Femur (tissue), 1 donor: ENCODE data around the gene MTSS2.
"Not testable (repeated sequence)": the region's sequence is repeated elsewhere in the genome, so short reads cannot be mapped to it uniquely, and the experiment has no call there.

Experiments used
- DNase-seq: peaks from one replicate; pipeline ENCODE4 v3.0.0-alpha.2; 2017

MTSS2 gene

GRCh38 chr16:70650216-70650615, 35.6 kb downstream of the MTSS2 start:
- no peak for DNase-seq

- no peak for DNase-seq
Measured at GRCh38 chr16:70649300-70649699, 36.6 kb downstream of the MTSS2 start.

GRCh38 chr16:70648606-70649005, 37.2 kb downstream of the MTSS2 start:
- no peak for DNase-seq

DNA sequence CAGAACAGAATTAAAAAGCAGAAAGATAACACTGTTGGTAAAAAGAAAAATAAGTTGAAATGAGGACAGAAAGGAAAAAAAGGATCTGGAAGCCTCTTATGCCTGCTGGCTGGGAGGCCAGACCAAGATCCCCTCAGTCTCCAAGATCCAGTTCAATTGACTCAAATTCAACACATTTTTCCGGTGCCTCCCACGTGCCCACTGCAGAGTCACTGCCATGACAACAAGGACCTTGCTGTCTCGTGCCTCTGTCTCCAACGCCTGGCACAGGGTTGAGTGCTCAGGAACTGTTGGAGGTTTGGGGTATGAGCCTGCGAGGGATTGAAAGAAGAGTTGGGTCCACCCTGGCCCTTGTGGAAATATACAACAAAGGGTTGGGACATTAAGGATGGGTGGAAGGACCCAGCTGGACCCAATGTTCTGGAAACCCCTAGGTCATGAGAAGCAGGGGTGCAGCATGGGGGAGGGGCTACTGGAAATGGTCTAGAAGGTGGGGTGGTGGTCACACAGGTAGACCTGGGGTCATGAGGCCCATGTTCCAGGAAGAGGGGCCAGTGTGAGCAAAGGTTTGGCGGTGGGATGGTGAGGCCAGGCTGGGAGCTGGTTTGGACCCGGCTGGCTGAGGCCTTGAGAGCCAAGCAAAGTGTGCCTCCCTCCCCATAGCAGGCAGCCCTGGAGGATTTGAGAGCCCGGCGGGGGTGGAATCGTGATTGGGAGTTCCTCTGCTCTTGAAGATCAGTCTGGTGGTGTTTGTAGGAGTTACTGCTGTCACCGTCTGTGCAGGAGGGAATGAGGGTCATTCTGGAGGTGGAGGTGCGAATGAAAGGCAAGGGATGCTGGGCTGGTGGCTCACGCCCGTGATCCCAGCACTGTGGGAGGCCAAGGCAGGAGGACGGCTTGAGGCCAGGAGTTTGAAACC, 38.2 kb downstream of the MTSS2 start:
- DNase-seq: no peak

DNA sequence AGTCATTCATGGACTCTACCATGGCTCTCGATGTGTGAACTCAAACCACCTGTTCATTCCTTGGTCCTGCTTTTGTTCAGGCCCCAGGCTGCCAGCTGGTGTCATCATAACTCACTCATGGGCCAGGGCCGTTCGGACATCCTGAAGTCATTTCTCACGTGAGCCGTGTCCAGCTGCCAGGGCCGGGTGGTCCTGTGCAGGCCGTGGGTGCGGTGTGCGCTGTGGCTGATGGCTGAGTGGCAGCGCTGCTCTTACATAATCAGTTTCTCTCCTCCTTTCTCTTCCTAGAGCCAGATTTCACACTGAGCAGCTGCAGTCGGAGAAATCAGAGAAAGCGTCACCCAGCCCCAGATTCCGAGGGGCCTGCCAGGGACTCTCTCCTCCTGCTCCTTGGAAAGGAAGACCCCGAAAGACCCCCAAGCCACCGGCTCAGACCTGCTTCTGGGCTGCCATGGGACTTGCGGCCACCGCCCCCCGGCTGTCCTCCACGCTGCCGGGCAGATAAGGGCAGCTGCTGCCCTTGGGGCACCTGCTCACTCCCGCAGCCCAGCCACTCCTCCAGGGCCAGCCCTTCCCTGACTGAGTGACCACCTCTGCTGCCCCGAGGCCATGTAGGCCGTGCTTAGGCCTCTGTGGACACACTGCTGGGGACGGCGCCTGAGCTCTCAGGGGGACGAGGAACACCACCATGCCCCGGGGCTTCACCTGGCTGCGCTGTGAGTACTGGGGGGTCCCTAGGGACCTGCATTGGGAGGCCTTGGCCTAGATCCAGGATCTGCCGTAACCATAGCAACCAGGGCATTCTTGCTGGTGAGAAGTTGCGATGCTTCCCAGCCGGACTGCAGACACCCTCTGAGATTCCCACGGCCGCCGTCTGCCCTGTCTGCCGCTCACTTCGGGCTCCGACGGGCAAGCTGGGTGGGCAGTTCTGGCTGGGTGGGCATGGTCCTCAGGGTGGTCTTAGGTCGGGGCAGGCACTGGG, 39.3 kb downstream of the MTSS2 start, which contains the start of gene IL34:
Gene IL34 (plus strand): TSS at position 300 of the 982 bp plus-strand sequence. CDS start 389 bp downstream, at position 689.
- DNase-seq: peak; percentile 50

DNA sequence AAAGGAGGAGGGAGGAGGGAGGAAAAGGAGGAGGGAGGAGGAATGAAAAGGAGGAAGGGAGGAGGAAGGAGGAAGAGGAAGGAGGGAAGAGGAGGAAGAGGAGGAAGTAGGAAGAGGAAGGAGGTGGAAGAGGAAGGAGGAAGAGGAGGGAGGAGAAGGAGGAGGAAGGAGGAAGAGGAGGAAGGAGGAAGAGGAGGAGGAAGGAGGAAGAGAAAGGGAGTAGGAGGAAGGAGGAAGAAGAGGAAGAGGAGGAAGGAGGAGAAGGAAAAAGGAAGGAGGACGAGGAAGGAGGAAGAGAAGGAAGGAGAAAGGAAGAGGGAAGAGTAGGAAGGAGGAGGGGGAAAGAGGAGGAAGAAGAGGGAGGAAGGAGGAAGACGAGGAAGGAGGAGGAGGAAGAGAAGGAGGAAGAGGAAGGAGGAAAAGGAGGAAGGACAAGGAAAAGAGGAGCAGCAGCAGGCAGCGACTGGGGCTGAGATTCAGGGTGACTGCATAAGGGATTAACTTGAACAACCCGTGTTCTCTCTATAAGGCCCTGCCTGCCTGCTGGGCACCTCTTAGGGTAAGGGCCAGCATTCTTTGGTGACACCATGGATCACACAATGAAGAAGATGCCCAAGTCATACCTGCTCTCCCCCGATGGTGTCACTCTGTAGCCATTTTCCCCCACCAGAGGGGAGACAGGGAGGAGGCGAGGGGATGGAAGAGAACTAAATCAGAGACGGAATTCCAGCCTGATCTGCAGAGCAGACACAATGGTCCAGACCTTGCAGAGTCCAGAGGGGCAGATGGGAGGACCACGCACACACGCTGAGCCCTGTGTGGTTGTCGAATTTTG, 40.9 kb downstream of the MTSS2 start:
- DNase-seq: no peak

DNA sequence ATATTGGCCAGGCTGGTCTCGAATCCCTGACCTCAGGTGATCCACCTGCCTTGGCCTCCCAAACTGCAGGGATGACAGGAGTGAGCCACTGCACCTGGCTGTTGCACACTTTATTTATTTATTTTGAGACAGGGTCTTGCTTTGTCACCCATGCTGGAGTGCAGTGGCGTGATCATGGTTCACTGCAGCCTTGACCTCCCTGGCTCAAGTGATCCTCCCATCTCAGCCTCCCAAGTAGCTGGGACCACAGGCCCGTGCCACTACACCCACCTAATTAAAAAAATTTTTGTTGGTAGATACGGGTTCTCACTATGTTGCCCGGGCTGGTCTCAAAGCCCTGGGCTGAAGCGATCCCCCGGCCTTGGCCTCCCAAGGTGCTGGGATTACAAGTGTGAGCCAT, 42.6 kb downstream of the MTSS2 start:
- DNase-seq: not testable (repeated sequence)

GRCh38 chr16:70642633-70643032, 43.2 kb downstream of the MTSS2 start:
- DNase-seq: no peak

GRCh38 chr16:70638814-70639792, 46.8 kb downstream of the MTSS2 start:
- DNase-seq: no peak
